Osteocyte (in vitro differentiated cells): ENCODE measurements around the gene TM9SF4. TPM values are rescaled to one million over a fixed set of nuclear protein-coding genes. Genes with fewer than 3 reads are reported as not detected.

Source experiments
- DNase-seq: peaks from one replicate; pipeline ENCODE4 v3.0.0; 2021; ENCODE audit warnings: mixed read lengths; ENCODE audit not compliant: unreplicated experiment; ENCODE audit errors: extremely low spot score
- H3K27ac Mint-ChIP-seq: one replicate; pipeline ENCODE4 v1.8.0; 2021; ENCODE audit warnings: mild to moderate bottlenecking, mixed read lengths; ENCODE audit not compliant: unreplicated experiment
- H3K27me3 Mint-ChIP-seq: one replicate; pipeline ENCODE4 v1.8.0; 2021; ENCODE audit warnings: mixed read lengths; ENCODE audit not compliant: unreplicated experiment
- H3K36me3 Mint-ChIP-seq: one replicate; pipeline ENCODE4 v1.8.0; 2021; ENCODE audit warnings: mixed read lengths; ENCODE audit not compliant: unreplicated experiment
- H3K4me1 Mint-ChIP-seq: one replicate; pipeline ENCODE4 v1.8.0; 2021; ENCODE audit warnings: mixed read lengths; ENCODE audit not compliant: unreplicated experiment
- H3K4me3 Mint-ChIP-seq: one replicate; pipeline ENCODE4 v1.8.0; 2021; ENCODE audit warnings: mild to moderate bottlenecking, moderate library complexity, mixed read lengths; ENCODE audit not compliant: unreplicated experiment
- H3K9me3 Mint-ChIP-seq: one replicate; pipeline ENCODE4 v1.8.0; 2021; ENCODE audit warnings: mixed read lengths; ENCODE audit not compliant: unreplicated experiment
- CTCF ChIP-seq: fragments of 200-600 bp; sonication (generic); IDR thresholded peaks from 2 replicates; pipeline ENCODE4 v1.5.0; 2021; ENCODE audit warnings: antibody characterized with exemption, mild to moderate bottlenecking, moderate library complexity
- total RNA-seq: library from RNA; stranded (reverse); gene quantifications from 2 replicates; pipeline ENCODE4 v1.2.1, GENCODE V29; 2021

Gene TM9SF4
- total RNA-seq, 1 donor from 2014 or later = 64.4 TPM

GRCh38 chr20:32071395-32072167 is 37.9 kb upstream of the TM9SF4 start:
- Mint-ChIP-seq H3K9me3 (no peaks in the 10 kb centered on the region), H3K4me3 (no peak overlapping the region), H3K27me3 (peaks cover 16% of the 10 kb centered on the region), H3K36me3 (no peaks in the 10 kb centered on the region), H3K27ac (no peak overlapping the region), H3K4me1 (peaks cover 7% of the 10 kb centered on the region)
- DNase-seq = no peak
- TF ChIP-seq CTCF = no peak

DNA sequence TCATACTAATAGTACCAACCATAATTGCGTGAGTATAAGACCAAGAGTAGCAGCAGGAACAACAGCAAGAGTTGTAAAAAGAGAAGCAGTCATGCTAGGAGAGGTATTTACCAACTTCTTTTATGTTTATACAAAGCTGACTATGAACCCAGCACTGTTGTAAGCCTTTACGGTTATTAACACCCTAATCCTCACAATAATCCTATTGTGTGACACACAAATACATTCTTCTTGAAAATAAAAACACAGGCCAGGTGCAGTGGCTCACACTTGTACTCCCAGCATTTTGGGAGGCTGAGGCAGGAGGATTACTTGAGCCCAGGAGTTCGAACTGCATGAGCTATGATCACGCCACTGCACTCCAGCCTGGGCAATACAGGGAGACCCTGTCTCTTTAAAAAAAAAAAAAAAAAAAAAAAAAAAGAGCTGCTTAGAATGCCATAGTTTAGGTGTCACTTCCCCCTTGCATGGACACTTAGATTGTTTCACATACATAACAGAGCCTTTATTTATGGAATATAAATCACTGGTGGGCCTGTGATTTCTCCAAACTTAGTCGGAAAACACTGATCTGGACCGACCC is 37.3 kb upstream of the TM9SF4 start:
- TF ChIP-seq CTCF = no peak
- Mint-ChIP-seq H3K9me3 (no peaks in the 10 kb centered on the region), H3K4me1 (peaks cover 4% of the 10 kb centered on the region), H3K27ac (no peak overlapping the region), H3K4me3 (no peak overlapping the region), H3K27me3 (peaks cover 18% of the 10 kb centered on the region), H3K36me3 (no peaks in the 10 kb centered on the region)
- no peak for DNase-seq

- Mint-ChIP-seq H3K4me1 (no peaks in the 10 kb centered on the region), H3K9me3 (no peaks in the 10 kb centered on the region), H3K4me3 (no peak overlapping the region), H3K27me3 (peaks cover 21% of the 10 kb centered on the region), H3K36me3 (no peaks in the 10 kb centered on the region), H3K27ac (no peak overlapping the region)
- no peak for TF ChIP-seq CTCF
- DNase-seq = no peak
Measured at GRCh38 chr20:32075534-32075933, 34.0 kb upstream of the TM9SF4 start.

DNA sequence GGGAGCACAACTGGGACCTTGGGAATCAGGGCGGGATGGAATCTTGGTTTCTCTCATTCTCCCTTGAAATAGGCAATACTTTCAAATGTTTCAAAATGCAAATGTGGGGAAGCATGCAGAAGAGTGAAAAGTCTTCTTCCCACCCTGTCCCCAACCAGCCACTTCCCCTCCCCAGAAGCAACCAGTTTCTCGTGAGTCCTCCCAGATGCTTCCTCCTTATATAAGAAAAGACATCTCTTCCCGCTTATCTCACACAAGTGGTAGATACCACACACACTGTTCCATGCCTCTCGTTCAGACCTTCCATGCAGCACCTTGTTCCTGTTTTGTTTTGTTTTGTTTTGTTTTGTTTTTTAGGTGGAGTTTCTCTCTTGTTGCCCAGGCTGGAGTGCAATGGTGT is 32.3 kb upstream of the TM9SF4 start:
- DNase-seq = no peak
- H3K4me3 Mint-ChIP-seq = no peak overlapping the region
- no peaks in the 10 kb centered on the region for H3K4me1 Mint-ChIP-seq
- H3K36me3 Mint-ChIP-seq = no peaks in the 10 kb centered on the region
- peaks cover 26% of the 10 kb centered on the region for H3K27me3 Mint-ChIP-seq
- no peak overlapping the region for H3K27ac Mint-ChIP-seq
- TF ChIP-seq CTCF = no peak
- H3K9me3 Mint-ChIP-seq = no peaks in the 10 kb centered on the region

DNA sequence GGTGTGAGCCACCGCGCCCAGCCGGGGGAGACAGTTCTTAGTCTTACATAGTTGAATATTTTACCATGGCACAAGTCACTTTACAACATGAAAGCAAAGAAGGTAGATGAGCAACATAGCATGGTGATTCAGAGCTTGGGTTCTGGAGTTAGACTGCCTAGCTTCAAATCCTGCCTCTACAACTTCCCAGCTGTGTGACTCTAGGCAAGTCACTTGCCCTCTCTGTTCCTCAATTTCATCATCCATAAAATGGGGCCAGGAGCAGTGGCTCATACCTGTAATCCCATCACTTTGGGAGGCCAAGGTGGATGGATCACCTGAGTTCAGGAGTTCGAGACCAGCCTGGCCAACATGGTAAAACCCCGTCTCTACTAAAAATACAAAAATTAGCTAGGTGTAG is 31.2 kb upstream of the TM9SF4 start:
- Mint-ChIP-seq H3K9me3 (no peaks in the 10 kb centered on the region), H3K4me1 (no peaks in the 10 kb centered on the region)

More for the DNA sequence above, 31.2 kb upstream of the TM9SF4 start:
- TF ChIP-seq CTCF = no peak
- Mint-ChIP-seq H3K4me3 (no peak overlapping the region), H3K36me3 (no peaks in the 10 kb centered on the region), H3K27me3 (peaks cover 35% of the 10 kb centered on the region), H3K27ac (no peak overlapping the region)
- no peak for DNase-seq
